NCI-H345 treated with DMSO at 0.1 percent for 48 hours (cell line): ENCODE data around the gene PLPP1.
A peak's percentile ranks its signal among the peaks of the same experiment; 100 is the strongest.
"Not testable (repeated sequence)": the region's sequence is repeated elsewhere in the genome, so short reads cannot be mapped to it uniquely, and the experiment has no call there.

Experiments used
- DNase-seq: peaks from one replicate; lab custom pipeline; 2025; ENCODE audit not compliant: unreplicated experiment; lab: John Stamatoyannopoulos, UW

The PLPP1 gene

DNA sequence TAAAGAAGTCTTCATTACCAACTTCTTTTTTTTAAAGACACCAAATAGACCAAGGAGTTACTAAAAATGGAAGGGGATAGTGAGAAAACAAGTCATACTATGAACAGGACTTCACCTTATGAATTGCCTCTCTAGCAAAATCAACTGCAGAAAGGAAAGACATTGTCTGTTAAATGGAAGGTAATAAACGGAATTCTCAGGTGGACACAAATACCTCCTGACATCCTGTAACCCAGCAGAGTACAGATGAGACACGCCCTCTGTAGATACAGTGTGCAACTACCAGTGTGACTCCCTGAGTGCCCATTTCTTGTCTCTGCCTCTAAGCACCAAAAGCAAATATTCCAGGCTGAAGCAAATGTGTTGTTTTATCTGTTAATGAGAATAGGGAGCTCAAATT lies 12.2 kb upstream of the PLPP1 start:
- DNase-seq: no peak

DNA sequence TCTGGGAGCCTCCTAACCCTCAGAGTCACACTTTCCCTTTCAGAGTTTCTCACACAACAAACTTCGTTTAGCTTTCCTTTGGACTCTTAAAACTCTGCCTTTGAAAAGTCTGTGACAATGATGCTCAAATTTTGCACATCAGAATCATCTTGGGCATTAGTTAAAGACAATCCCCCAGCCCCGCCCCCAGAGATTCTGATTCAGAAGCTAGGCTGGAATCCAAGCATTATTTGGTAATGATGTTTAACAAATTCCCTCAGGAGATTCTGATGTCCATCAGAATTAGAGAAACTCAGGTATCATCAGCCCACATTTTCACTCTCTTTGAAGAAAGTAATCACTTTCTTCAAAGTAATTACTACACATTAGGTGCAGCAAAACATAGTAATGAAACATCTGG lies 9.6 kb upstream of the PLPP1 start:
- no peak for DNase-seq

DNA sequence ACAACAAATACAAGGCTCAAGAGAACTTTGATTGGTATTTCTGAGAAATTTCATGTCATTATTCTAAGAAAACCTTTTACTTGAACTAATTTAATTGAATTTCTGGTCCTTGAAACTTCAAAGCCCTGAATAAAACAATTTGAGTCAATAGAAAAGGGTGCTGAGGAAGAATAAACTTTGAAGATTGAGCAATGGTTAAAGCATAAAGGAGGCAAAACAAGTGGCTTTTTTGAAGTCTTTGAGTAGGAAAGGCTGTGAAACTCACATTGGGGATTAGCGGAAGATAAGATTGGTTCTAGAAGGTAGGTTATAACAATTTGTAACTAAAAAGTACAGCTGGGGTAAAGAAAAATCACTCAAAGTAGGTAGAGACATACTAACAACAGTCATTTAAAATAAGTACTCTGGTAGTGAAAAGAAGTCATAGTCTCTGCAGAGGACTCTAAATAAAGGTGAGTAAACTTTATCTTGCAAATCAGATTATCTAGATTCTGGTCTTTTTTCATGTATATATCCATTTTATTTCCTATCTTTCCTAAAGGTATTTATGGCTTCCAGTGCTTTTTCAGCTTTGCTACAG lies 6.4 kb upstream of the PLPP1 start:
- no peak for DNase-seq

DNA sequence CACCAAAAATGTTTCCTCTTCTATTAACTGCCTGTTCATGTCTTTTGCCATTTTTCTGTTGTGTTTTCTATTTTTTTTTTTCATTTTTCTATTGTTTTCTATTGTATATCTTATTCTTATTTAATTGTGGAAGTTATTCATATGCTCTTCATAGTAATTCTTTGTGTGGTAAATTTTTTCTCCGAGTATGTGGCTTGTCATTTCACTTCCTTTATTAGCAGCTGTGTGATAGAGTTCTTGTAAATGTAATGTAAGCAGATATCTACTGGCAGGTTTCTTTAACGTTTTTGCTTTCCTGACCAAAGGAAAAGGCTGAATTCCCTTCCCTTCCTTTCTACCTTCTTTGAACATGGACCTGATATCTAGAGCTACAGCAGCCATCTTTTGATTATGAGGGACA lies 5.8 kb upstream of the PLPP1 start:
- no peak for DNase-seq

DNA sequence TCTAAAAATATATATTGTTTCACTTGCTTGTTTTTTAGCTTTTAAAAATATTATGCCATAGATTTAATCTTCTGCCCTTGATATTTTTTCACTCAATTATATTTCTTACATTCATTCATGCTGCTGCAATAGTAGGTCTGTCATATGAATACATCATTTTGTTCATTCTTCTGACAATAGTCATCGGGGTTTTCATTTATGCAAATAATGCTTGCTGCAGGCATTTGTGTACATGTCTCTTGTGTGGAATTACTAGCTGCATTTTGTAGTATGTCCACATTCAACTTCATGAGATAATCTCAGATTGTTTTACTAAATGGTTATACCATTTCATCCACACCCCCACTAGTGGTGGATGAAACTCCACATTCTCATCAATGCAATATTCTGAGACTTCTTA lies 5.3 kb upstream of the PLPP1 start:
- DNase-seq: no peak

DNA sequence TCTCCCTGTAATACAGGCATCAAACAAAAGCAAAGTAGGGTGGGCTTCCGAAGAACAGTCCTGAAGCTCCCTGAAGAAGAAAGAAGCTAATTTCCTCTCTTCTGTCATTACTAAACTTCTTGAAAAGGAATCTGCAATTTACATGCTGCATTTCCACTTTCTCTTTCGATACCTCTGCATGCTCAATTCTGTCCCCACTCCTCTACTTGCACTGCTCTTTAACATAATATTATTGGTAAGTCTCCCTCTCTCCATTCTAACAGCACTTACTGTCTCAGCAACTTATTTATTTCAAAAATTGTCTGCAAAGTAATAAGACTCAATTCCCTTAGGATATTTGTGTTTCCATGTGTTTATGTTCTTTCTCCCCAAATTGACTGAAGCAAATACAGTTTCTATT lies 3.9 kb upstream of the PLPP1 start:
- DNase-seq: no peak

DNA sequence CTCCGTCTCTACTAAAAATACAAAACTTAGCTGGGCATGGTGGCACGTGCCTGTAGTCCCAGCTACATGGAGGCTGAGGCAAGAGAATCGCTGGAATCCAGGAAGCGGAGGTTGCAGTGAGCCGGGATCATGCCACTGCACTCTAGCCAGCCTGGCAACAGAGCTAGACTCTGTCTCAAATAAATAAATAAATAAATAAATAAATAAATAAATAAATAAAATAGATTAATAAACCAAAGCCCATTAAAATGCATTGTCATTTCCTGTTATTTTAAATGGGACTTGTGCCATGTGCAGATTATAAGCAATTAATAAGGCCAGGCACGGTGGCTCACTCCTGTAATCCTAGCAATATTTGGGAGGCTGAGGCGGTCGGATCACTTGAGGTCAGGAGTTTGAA lies 2.6 kb upstream of the PLPP1 start:
- DNase-seq: not testable (repeated sequence)

DNA sequence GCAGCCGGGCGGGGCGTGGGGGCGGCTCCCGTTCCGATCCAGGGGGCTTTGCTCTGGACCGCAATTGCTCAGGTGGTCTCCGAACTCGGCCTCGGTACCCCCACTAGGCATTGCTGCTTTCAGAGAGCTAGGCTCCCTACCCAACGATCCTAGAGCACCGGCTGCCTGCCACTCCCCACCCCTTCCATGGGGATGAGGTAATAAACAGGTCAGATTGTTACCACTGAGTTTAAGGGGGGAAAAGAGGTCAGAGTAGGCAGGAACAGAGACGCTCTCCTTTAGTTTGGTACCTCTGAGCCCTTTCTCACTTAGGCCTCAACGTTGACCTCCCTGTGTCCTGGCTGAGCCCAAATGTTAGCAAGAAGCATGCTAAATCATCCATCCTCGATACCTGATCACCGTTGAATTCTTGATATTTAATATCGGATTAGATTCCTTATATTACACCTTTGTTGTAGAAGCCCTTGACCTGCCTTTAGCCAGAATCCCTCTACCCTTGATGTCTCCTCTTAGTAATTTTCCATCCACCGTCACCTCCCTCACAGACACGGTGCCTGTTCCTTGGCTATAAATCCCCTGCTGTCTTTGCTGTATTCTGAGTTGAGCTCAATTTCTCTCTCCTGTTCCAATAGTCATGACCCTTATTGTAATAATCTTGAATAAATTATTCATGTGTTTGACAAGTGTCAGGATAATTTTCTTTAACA lies 588 bp upstream of the PLPP1 start:
- peak; percentile 45 for DNase-seq

DNA sequence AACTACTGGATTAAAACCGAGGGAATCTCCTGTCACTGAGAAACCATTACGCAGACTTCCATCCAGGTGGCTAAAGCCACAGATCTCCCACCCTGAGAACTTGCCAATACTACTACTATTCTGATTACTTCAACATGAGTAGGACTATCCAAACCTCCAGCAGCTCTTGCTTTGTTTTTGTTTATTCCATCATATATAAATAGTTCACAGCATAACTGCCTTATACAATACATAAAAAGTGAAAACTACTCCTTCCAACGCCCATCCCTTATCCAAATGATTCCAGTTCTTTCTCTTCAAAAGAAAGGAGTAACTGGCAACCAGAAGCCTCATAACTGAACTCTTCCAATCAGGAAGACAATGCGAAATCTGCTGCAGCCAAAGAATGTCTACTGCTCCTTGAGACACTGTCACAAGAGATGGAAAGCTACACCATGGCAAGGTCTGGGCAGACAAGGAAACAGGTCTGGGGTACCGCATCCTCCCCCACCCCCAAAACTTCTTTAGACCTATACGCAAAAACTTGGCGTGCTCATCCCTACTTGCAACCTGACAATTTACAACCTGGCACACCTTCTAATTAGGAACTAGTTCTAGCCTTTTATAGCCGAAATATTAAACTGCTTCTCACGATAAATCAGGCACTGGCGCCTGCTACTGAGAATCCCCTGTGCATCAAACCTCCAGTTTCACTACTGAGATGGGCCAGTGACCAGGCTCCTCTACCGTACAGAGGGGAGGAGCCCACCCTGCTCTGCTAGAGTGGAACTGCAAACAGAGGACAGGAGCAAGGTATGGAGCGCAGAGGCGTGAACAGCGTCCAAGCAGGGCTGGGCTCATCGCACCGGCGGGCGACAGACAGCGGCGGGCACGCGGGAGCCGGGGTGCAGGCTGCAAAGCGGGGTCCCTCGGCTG lies 986 bp downstream of the PLPP1 start:
- peak; percentile 30 for DNase-seq

DNA sequence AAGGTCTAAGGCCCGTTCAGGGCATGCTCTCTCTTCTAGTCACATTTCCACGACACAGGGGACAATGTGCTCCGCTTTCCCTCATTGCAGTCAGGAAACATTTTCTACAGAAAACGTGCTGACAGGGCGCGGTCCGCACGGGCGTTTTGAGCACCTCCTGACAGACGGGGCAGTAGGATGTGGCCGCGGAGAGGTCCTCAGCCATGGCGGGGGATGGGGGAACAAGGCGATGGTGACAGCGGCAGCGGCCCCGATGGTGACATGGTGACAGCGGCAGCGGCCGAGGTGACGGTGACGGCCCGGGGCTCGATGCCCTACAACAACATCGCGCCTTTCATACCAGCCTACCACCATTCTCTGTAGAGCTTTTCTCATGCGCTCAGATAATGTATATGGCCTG lies 4.1 kb downstream of the PLPP1 start:
- no peak for DNase-seq

DNA sequence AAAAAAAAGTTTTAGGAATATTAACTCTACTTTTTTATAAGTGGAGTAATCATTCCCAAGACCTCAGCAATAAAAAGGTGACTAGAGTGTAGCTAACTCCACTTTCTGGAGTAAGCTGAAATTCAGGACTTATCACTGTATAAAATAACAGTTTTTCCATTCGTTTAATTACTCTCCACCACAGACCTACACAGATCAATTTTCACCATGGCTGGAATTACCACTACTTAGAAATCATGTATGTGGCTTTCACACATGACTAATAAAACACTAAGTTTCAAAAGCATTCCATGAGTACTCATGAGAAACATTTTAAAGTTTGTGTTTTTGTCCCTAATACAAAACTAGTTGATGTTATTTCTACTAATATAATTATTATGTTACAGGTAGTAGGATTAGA lies 9.9 kb downstream of the PLPP1 start:
- no peak for DNase-seq

DNA sequence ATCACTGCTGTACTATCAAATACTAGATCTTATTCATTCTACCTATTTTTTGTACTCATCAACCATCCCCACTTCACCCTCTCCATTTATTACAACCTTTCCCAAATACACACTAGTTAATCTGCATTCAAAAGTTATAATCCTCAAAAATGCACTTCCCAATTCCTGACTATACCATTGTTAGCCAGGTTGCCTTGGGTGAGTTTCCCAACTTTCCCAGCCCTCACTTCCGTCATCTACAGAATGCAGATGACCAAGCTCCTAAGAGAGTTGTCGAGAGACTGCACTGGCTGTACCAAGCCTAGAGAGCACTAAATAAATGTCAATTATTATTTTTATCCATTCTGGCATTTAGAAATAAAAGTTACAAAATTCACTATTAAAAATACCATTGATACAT lies 11.5 kb downstream of the PLPP1 start:
- no peak for DNase-seq

DNA sequence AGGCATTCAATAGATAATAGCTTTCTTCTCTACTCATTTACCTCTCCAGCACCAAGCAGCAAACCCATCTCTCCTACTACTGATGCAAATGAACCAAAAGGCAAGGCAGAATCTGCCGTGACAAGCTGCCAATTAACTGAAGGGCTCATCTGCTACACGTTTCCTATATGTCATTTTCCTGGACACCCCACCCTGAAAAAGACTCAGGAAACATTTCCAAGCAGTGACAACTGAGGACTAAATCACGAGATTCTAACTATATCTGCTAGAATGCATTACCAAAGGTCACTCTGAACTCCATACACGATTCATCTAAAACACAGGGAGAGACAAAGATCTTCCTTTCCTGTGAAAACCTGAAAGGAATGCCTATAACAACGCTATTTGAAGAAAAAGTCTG lies 12.9 kb downstream of the PLPP1 start:
- no peak for DNase-seq

DNA sequence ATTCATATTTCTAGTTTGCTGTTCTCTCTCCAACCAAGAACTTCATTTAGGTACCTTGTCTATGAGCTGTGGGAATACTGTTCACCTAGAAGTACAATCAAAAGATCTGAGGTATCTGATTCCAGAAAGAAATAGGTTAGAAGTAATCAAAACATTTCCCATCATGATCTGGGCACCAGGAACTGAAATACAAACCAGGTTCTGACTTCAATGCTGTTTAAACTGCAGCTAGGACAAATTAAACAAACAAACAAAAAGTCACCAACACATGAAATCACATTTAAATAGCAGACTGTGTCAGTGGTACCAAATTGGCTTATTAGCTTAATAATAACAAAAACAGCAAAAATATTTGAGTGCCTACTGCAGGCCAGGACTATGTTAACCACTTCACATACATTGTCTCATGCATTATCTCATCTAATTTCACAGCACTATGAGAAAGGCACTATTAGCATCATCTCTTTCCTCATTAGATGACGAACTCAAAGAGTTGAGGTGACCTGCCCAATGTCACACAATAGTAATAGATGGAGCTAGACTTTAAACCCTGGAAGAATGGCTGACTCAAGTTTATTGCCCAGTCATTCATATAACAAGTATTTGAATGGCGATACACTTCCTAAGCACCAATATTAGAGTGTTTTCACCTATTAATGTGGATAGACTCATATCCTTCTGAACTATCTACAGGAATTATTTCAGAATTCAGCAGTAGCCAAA lies 14.5 kb downstream of the PLPP1 start:
- DNase-seq: no peak

DNA sequence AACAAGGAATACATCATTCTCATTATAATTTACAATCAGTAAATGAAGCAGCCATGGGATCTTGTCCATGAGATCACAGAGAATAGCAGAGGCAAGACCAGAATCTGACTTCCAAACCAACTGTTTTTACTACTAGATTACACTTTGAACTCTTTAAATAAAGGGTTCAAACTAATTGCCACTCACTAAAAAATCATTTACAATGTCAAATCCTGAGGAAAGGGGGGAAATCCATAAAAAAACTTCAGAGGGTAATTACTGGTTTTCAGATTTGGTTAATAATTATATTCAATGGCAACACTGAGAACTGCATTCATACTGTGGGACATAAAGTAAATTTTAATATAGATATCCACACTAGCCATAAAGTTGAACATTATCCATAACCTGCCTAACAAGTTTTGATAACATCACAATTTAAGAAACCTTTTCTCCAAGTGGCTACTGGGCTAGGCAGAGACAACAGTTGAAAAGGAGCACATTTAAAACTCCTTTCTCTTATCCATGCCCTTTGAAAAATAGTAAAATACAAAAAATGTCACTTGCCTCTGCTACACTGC lies 15.9 kb downstream of the PLPP1 start:
- DNase-seq: no peak

DNA sequence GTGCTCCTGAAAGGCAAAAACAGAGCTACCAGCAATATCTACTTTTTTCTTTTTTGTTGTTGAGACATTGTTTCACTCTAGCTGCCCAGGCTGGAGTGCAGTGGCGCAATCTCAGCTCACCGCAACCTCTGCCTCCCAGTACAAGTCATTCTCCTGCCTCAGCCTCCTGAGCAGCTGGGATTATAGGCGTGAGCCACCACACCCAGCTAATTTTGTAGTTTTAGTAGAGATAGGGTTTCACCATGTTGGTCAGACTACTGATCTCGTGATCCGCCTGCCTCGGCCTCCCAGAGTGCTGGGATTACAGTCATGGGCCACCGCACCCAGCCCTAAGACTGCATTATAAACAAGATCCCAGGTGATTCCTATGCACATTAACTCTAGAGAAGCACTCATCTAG lies 17.0 kb downstream of the PLPP1 start:
- DNase-seq: no peak

DNA sequence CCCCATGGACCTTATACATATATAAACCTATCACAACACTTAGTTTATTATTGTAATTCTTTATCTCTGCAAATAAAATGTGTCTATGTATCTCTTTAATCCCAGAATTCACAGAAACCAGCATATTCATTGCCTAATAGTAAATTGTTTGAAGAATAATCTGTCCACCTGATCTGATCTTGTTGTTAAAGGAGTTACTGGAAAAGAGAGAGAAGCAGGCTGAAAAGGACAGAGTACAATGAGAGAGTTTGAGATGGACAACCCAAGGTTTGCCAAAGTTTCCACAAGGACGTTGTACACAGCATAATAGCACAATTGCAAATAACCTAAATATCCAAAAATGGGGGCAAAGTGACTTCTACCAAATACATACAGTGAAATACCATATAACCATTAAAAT lies 23.8 kb downstream of the PLPP1 start:
- DNase-seq: no peak

DNA sequence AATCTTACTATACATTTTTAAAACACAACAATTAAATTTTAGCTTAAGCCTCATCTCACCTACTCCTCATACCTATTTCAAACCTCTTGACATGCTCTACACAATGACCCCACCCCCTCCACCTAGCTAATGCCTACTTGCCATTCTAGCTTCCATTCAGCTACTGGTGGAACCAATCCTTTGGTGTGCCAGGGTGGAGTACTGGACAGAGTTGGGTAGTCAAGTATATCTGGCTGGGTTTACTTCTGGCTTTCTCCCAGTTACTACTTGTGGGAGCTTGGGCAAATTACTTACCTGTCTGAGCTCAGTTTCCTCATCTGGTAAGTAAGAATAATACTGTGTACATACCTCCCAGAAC lies 24.3 kb downstream of the PLPP1 start:
- DNase-seq: no peak

DNA sequence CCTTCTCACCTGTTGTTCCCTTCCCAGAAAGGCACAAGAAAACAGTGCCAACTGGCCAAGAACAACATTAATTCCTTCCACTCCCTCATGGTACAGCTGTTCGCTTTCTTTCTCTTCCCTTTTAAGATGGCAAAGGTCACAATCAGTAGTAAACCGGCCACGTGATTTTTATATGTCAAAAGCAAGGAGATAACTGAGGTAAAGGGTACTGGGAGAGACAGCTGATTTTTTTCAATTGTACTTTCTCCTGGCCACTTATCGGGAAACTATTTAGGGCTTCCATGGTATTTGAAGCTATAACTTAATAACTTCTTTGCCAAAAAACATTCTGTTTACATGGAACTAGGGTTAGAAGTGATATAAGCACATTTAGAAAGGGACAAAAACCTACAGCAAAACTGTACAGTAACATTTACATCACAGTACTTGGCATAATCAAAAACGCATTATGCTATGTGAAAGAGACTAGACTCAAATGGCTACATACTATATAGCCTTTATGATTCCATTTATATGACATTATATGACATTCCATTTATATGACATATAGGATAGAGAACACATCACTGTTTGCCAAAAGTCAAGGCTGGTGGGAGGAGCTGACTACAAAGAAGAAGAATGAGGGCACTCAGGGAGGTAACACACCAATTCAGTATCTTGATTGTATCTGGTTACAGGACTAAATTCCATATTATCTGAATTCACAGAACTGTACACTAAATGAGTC lies 24.8 kb downstream of the PLPP1 start:
- no peak for DNase-seq

DNA sequence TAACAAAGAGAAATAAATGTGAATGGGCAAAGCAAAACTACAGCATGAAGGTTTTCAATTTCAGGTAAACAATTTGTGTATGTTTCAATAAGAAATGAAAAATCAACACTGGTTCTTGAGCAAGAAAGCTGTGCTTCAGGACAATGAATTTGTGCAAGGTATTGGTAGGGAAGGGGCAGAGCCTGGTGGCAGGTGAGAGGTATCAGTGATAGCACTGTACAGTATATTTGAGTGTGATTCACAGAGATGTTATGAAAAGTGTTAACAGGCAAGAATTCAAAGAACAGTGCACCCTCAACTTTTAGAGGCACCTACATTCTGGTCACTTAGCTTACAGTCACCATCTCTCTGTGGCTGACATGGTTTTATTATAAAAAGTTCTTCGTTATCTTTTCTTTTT lies 25.7 kb downstream of the PLPP1 start:
- DNase-seq: no peak

DNA sequence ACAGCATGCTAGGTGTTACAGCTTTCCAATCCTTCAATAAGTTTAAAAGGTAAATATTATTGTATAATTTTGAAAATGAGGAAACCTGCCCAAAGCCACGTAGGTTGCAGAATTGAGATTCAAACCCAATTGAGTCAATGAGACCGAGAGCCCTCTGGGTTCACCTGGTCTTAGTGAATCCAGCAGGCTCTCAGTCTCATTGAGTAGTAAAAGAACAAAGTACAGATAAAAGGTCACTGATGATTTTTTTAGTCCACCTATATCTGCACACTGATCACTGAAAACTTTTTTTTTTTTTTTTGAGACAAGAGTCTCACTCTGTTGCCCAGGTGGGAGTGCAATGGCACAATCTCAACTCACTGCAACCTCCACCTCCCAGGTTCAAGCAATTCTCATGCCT lies 27.2 kb downstream of the PLPP1 start:
- DNase-seq: no peak
